SK-N-SH (cell line): Measurements from ENCODE around the gene NEGR1. TPM values are rescaled to one million over a fixed set of nuclear protein-coding genes. Genes with fewer than 3 reads are reported as not detected.

Experiments
- CTCF ChIA-PET: fragments of 300-600, 350-600 bp; formaldehyde crosslinking; extraction: SDS; loops from one replicate; lab custom pipeline; 2021; lab: Yijun Ruan, JAX
- POLR2A ChIA-PET: fragments of 350-600 bp; sonication (Branson Sonifier 250); formaldehyde crosslinking; extraction: SDS; loops from one replicate; lab custom pipeline; 2020; ENCODE audit warnings: antibody characterized with exemption, inconsistent platforms; lab: Yijun Ruan, JAX
- DNase-seq: peaks from one replicate; pipeline ENCODE4 v3.0.0; 2012
- H2AFZ ChIP-seq: fragments of 200-600 bp; sonication (generic); 2 replicates; pipeline ENCODE4 v1.8.1; 2016; ENCODE audit warnings: antibody characterized with exemption, mild to moderate bottlenecking, low read depth
- H3F3A ChIP-seq: fragments of 200-600 bp; sonication (generic); replicated peaks from 2 replicates; pipeline ENCODE3; 2016; ENCODE audit warnings: antibody characterized with exemption, mild to moderate bottlenecking; ENCODE audit not compliant: insufficient read depth
- H3K27ac ChIP-seq, 2 experiments: fragments of 200-500 bp in 1 of 2; fragments of 200-600 bp in 1 of 2; sonication (Bioruptor generic) in 1 of 2; sonication (generic), shearing (Covaris generic) in 1 of 2; 2 replicates each; pipeline versions ENCODE4 v1.5.1 to v1.6.1; 2014 to 2016; ENCODE audit warnings: low read depth in 2 of 2, inconsistent platforms in 1 of 2, low read length in 1 of 2, mild to moderate bottlenecking in 1 of 2, mixed read lengths in 1 of 2
- H3K27me3 ChIP-seq: fragments of 200-600 bp; sonication (generic), shearing (Covaris generic); 2 replicates; pipeline ENCODE4 v1.6.1; 2016; ENCODE audit warnings: mixed run types; ENCODE audit not compliant: insufficient read depth
- H3K36me3 ChIP-seq, 2 experiments: fragments of 200-500 bp in 1 of 2; fragments of 200-600 bp in 1 of 2; sonication (Bioruptor generic) in 1 of 2; sonication (generic) in 1 of 2; replicated peaks in 1 of 2; 2 replicates each; pipeline versions ENCODE3 to v1.5.1; 2014 to 2016; ENCODE audit warnings: low read length in 1 of 2, mild to moderate bottlenecking in 1 of 2; ENCODE audit not compliant: insufficient read depth in 2 of 2, control insufficient read depth in 1 of 2
- H3K4me1 ChIP-seq, 2 experiments: fragments of 200-500 bp in 1 of 2; fragments of 200-600 bp in 1 of 2; sonication (Bioruptor generic) in 1 of 2; sonication (generic), shearing (Covaris generic) in 1 of 2; 2 replicates each; pipeline versions ENCODE4 v1.5.1 to v1.6.1; 2014 to 2016; ENCODE audit warnings: low read depth in 1 of 2, low read length in 1 of 2, mixed run types in 1 of 2; ENCODE audit not compliant: insufficient read depth in 2 of 2, control insufficient read depth in 1 of 2
- H3K4me2 ChIP-seq: fragments of 200-600 bp; sonication (generic), shearing (Covaris generic); 2 replicates; pipeline ENCODE4 v1.6.1; 2017; ENCODE audit warnings: mixed run types
- H3K4me3 ChIP-seq, 2 experiments: fragments of 200-500 bp in 1 of 2; fragments of 200-600 bp in 1 of 2; sonication (Bioruptor generic) in 1 of 2; sonication (generic), shearing (Covaris generic) in 1 of 2; 2 replicates each; pipeline versions ENCODE4 v1.5.1 to v1.8.1; 2014 to 2016; ENCODE audit warnings: low read depth in 2 of 2, inconsistent platforms in 1 of 2, low read length in 1 of 2, mild to moderate bottlenecking in 1 of 2, mixed read lengths in 1 of 2, moderate library complexity in 1 of 2
- H3K79me2 ChIP-seq: fragments of 200-600 bp; sonication (generic); 2 replicates; pipeline ENCODE4 v1.8.1; 2017; ENCODE audit warnings: mild to moderate bottlenecking; ENCODE audit not compliant: insufficient read depth
- H3K9ac ChIP-seq: fragments of 200-600 bp; sonication (generic); 2 replicates; pipeline ENCODE4 v1.6.1; 2017; ENCODE audit warnings: mixed run types
- H3K9me2 ChIP-seq: fragments of 200-600 bp; sonication (generic); 2 replicates; pipeline ENCODE4 v1.6.1; 2017; ENCODE audit warnings: mixed run types
- H3K9me3 ChIP-seq: fragments of 200-600 bp; sonication (generic); 2 replicates; pipeline ENCODE4 v1.6.1; 2017; ENCODE audit warnings: mixed run types, mild to moderate bottlenecking, moderate library complexity
- H4K20me1 ChIP-seq: fragments of 200-600 bp; sonication (generic); 2 replicates; pipeline ENCODE4 v1.6.1; 2017; ENCODE audit warnings: mild to moderate bottlenecking, mixed run types; ENCODE audit not compliant: insufficient read depth
- CTCF ChIP-seq: fragments of 200-600 bp; sonication (generic); IDR thresholded peaks from 2 replicates; pipeline ENCODE4 v1.6.1; 2017; ENCODE audit warnings: antibody characterized with exemption, mild to moderate bottlenecking, moderate library complexity
- FOSL2 ChIP-seq: IDR thresholded peaks from 2 replicates; pipeline ENCODE4 v1.4.0; 2012; ENCODE audit warnings: low read depth, mild to moderate bottlenecking, moderate library complexity, borderline replicate concordance
- FOXJ3 ChIP-seq: sonication (generic); formaldehyde crosslinking; IDR thresholded peaks from 2 replicates; pipeline ENCODE4 v1.5.1; 2020; ENCODE audit warnings: mild to moderate bottlenecking, missing genetic modification reagents
- IRF3 ChIP-seq: fragments of 150-350 bp; IDR thresholded peaks from 2 replicates; pipeline ENCODE4 v1.6.1; 2016; ENCODE audit warnings: mild to moderate bottlenecking, low read depth, low read length
- JUND ChIP-seq: IDR thresholded peaks from 2 replicates; pipeline ENCODE4 v1.4.0; 2012
- MEF2A ChIP-seq: IDR thresholded peaks from 2 replicates; pipeline ENCODE4 v1.4.0; 2012; ENCODE audit warnings: low read depth, borderline replicate concordance
- MXI1 ChIP-seq: IDR thresholded peaks from 2 replicates; pipeline ENCODE4 v1.6.1; 2012; ENCODE audit warnings: mild to moderate bottlenecking, low read depth, low read length, improper control_type of control experiment
- POLR2AphosphoS5 ChIP-seq: IDR thresholded peaks from 2 replicates; pipeline ENCODE4 v1.6.1; 2012; ENCODE audit warnings: low read depth, low read length
- RAD21 ChIP-seq: IDR thresholded peaks from 2 replicates; pipeline ENCODE4 v1.6.1; 2012; ENCODE audit warnings: mild to moderate bottlenecking, low read length
- SIN3A ChIP-seq: IDR thresholded peaks from 2 replicates; pipeline ENCODE4 v1.6.1; 2012; ENCODE audit warnings: low read depth, mild to moderate bottlenecking, low read length, moderate library complexity, borderline replicate concordance
- SMC3 ChIP-seq: IDR thresholded peaks from 2 replicates; pipeline ENCODE4 v1.6.1; 2012; ENCODE audit warnings: low read depth, low read length, improper control_type of control experiment
- TCF12 ChIP-seq: IDR thresholded peaks from 2 replicates; pipeline ENCODE4 v1.4.0; 2012
- WGBS: methylation state at CpG from one replicate; pipeline ENCODE4 v1.1.6; 2017; ENCODE audit warnings: low lambda C conversion rate; 5-methylcytosine and 5-hydroxymethylcytosine counted together
- polyA plus RNA-seq, 3 experiments: library from polyadenylated mRNA; depleted of rRNA; stranded (reverse); fragments of >200 nt; gene quantifications; 2 replicates each; pipeline ENCODE4 v1.2.3, GENCODE V29; 2012
- TF ChIP-seq, protein P1 (sequence below): IDR thresholded peaks from 2 replicates; pipeline ENCODE4 v1.4.0; 2012; ENCODE audit warnings: low read depth
- TF ChIP-seq, protein P2 (sequence below): IDR thresholded peaks from 2 replicates; pipeline ENCODE4 v1.4.0; 2012; ENCODE audit warnings: low read depth, borderline replicate concordance

NEGR1 gene
- polyA plus RNA-seq, 1 of the 3 experiments (the other 2 are of a cell fraction) = 0.21 TPM

GRCh38 chr1:72262735-72263134 is 19.6 kb downstream of the NEGR1 start:
- WGBS = 69% methylated on average over 2 of the region's 2 CpGs
- H3K79me2 ChIP-seq = no peaks in the 10 kb centered on the region
- DNase-seq = no peak
- no peak overlapping the region for H3K27ac ChIP-seq
- H3F3A ChIP-seq = no peaks in the 10 kb centered on the region
- H4K20me1 ChIP-seq = no peaks in the 10 kb centered on the region
- H3K9me3 ChIP-seq = no peaks in the 10 kb centered on the region
- no peaks in the 10 kb centered on the region for H3K27me3 ChIP-seq
- TF ChIP-seq FOXJ3 (CRISPR knock-in tag) (no peak), FOSL2 (no peak), SIN3A (no peak), CTCF (no peak), JUND (no peak)
- TF ChIP-seq, protein P1, sequence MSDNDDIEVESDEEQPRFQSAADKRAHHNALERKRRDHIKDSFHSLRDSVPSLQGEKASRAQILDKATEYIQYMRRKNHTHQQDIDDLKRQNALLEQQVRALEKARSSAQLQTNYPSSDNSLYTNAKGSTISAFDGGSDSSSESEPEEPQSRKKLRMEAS = no peak
- no peak overlapping the region for H3K4me3 ChIP-seq
- no peaks in the 10 kb centered on the region for H3K9me2 ChIP-seq
- H3K9ac ChIP-seq = no peak overlapping the region
- H3K4me2 ChIP-seq = no peak overlapping the region
- CTCF ChIA-PET = no interaction called here
- H2AFZ ChIP-seq = no peak overlapping the region
- POLR2A ChIA-PET = no interaction called here
- no peaks in the 10 kb centered on the region for H3K36me3 ChIP-seq
- H3K4me1 ChIP-seq = no peaks in the 10 kb centered on the region

GRCh38 chr1:72253132-72253531 is 29.2 kb downstream of the NEGR1 start:
- Histone ChIP-seq H3K27ac (no peak overlapping the region), H3K4me1 (no peaks in the 10 kb centered on the region; a peak in 1 of 4 replicates), H4K20me1 (no peaks in the 10 kb centered on the region), H3K9ac (no peak overlapping the region), H3K79me2 (no peaks in the 10 kb centered on the region), H3F3A (no peaks in the 10 kb centered on the region), H3K4me2 (no peak overlapping the region), H3K9me2 (no peaks in the 10 kb centered on the region), H3K4me3 (no peak overlapping the region), H3K27me3 (no peaks in the 10 kb centered on the region), H3K36me3 (no peaks in the 10 kb centered on the region), H3K9me3 (no peaks in the 10 kb centered on the region), H2AFZ (no peak overlapping the region)
- ChIA-PET POLR2A (no interaction called here), CTCF (interaction anchor here (1.3 to 1.8 kb wide), 3 partner anchors 14 to 370 kb away, joined by 3 to 6 read pairs (median 4); no protein-coding TSS in a partner anchor)
- TF ChIP-seq RAD21 (no peak), FOSL2 (no peak)
- DNase-seq = no peak

DNA sequence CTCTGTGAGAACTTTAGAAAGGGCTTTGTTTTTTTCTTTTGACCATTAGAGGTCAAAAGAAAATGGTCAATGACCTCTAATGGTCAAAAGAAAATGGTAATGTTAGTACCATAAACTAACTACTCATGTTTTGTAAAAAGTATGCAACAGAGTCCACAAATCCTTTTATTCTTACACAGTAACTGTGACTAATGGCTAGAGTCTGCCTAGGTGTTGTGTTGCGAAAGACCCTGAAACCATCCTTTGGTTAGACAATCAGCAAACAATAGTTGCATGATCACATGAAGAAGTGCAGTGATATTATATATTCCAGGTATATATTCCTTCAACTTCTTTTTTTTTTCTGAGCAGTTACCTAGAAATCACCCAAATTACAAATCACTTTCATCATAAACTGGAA is 40.9 kb downstream of the NEGR1 start:
- H3K27me3 ChIP-seq = no peaks in the 10 kb centered on the region
- H3K4me1 ChIP-seq = no peaks in the 10 kb centered on the region
- 88% methylated on average over 1 of the region's 1 CpG for WGBS
- no peak overlapping the region for H2AFZ ChIP-seq
- ChIA-PET POLR2A (no interaction called here), CTCF (no interaction called here)
- H3K36me3 ChIP-seq = no peaks in the 10 kb centered on the region
- no peaks in the 10 kb centered on the region for H4K20me1 ChIP-seq
- H3K9ac ChIP-seq = no peak overlapping the region
- no peak overlapping the region for H3K4me3 ChIP-seq
- H3F3A ChIP-seq = no peaks in the 10 kb centered on the region
- H3K9me2 ChIP-seq = no peaks in the 10 kb centered on the region; the same call in 1 of the 2 replicates
- H3K27ac ChIP-seq = no peak overlapping the region
- no peaks in the 10 kb centered on the region for H3K79me2 ChIP-seq
- no peak for DNase-seq
- H3K4me2 ChIP-seq = no peak overlapping the region
- no peaks in the 10 kb centered on the region for H3K9me3 ChIP-seq
- TF ChIP-seq TCF12 = no peak
- no peak for TF ChIP-seq IRF3
- no peak for TF ChIP-seq CTCF
- TF ChIP-seq SMC3 = no peak
- no peak for TF ChIP-seq MEF2A
- TF ChIP-seq MXI1 = no peak
- TF ChIP-seq, protein P1 = no peak
- TF ChIP-seq, protein P2, sequence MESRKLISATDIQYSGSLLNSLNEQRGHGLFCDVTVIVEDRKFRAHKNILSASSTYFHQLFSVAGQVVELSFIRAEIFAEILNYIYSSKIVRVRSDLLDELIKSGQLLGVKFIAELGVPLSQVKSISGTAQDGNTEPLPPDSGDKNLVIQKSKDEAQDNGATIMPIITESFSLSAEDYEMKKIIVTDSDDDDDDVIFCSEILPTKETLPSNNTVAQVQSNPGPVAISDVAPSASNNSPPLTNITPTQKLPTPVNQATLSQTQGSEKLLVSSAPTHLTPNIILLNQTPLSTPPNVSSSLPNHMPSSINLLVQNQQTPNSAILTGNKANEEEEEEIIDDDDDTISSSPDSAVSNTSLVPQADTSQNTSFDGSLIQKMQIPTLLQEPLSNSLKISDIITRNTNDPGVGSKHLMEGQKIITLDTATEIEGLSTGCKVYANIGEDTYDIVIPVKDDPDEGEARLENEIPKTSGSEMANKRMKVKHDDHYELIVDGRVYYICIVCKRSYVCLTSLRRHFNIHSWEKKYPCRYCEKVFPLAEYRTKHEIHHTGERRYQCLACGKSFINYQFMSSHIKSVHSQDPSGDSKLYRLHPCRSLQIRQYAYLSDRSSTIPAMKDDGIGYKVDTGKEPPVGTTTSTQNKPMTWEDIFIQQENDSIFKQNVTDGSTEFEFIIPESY = no peak
- TF ChIP-seq JUND = no peak
- TF ChIP-seq POLR2AphosphoS5 = no peak
